Colonic mucosa (tissue), 4 donors: ENCODE data around the gene SCP2. TPM values are rescaled to one million over a fixed set of nuclear protein-coding genes. Genes with fewer than 3 reads are reported as not detected.

Experiments
- DNase-seq: peaks from one replicate; pipeline ENCODE4 v3.0.0-alpha.2; 2020
- H3K27ac ChIP-seq: fragments of 200-600 bp; one replicate; pipeline ENCODE4 v1.8.0; 2021
- H3K27me3 ChIP-seq: fragments of 200-600 bp; one replicate; pipeline ENCODE4 v1.8.0; 2021
- H3K36me3 ChIP-seq: fragments of 200-600 bp; one replicate; pipeline ENCODE4 v1.8.0; 2021
- H3K4me1 ChIP-seq: fragments of 200-600 bp; one replicate; pipeline ENCODE4 v1.8.0; 2021; ENCODE audit warnings: mild to moderate bottlenecking
- H3K4me3 ChIP-seq: fragments of 200-600 bp; one replicate; pipeline ENCODE4 v1.8.0; 2021
- H3K9ac ChIP-seq, 2 donors: one replicate each; pipeline ENCODE4 v1.7.0; 2013; ENCODE audit warnings: control low read depth in 2 of 2, low read depth in 2 of 2, low read length in 2 of 2
- H3K9me3 ChIP-seq: fragments of 200-600 bp; one replicate; pipeline ENCODE4 v1.8.0; 2021
- intact Hi-C: fragments of 100-400 bp; cut with DNase I; formaldehyde crosslinking; loops from one replicate; pipeline ENCODE4 v1.14.1; 2022
- total RNA-seq, 2 donors: library from RNA; stranded (reverse); fragmentation: NEBNext Ultra II Directional in 1 of 2; extraction: Animal tissue kit (Norgen Biotek cat#: 25700) in 1 of 2; gene quantifications; one replicate each; pipeline ENCODE4 v1.2.1, GENCODE V29; 2021
- TF ChIP-seq, protein P1 (sequence below): fragments of 200-600 bp; IDR thresholded peaks from one replicate; pipeline ENCODE4 v1.8.0; 2022; ENCODE audit warnings: antibody characterized with exemption, mild to moderate bottlenecking
- donor health status: healthy.
- donor health status: DM: no; HTN: no; CAD: no.
- donor health status: DM: no; HTN: no; CAD: no.

SCP2 gene
- total RNA-seq, 2 donors from 2014 or later: 178 to 325 TPM

DNA sequence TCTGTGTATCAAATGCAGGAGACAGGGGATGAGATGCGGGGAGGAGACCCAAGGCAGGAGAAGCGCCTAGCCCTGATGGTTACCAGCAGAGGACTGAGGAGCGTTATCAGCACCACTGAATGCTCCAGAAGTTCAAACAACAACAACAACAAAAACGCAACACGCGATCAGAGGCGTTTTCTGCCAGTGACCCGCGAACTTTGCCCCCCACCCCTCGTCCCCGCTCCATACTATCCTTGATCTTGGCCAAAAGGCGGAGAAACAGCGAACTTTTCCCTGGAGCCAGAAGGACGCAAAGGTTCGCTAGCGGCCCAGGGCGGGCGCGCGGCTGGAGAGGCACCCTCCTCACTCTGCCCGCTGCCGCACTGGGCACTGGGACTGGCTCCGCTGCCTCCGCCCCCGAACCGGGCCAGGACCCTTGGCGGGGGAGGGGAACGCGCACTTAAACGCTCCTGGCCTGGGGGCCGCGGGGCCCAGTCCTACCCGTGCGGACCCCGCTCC lies 6.2 kb upstream of the SCP2 start:
- peak; percentile 52 for DNase-seq
- peak overlapping the region; percentile 75 for H3K4me3 ChIP-seq
- peak overlapping the region; percentile 41 for H3K27ac ChIP-seq
- no peaks in the 10 kb centered on the region for H3K4me1 ChIP-seq
- intact Hi-C loops: loop anchor here (10.0 kb wide), 2 partner anchors 226 to 254 kb away; partner anchors contain the start of gene COA7
- H3K27me3 ChIP-seq: no peaks in the 10 kb centered on the region
- no peaks in the 10 kb centered on the region for H3K9me3 ChIP-seq
- H3K9ac ChIP-seq: peak overlapping the region; percentile 73 to 92
- TF ChIP-seq, protein P1, sequence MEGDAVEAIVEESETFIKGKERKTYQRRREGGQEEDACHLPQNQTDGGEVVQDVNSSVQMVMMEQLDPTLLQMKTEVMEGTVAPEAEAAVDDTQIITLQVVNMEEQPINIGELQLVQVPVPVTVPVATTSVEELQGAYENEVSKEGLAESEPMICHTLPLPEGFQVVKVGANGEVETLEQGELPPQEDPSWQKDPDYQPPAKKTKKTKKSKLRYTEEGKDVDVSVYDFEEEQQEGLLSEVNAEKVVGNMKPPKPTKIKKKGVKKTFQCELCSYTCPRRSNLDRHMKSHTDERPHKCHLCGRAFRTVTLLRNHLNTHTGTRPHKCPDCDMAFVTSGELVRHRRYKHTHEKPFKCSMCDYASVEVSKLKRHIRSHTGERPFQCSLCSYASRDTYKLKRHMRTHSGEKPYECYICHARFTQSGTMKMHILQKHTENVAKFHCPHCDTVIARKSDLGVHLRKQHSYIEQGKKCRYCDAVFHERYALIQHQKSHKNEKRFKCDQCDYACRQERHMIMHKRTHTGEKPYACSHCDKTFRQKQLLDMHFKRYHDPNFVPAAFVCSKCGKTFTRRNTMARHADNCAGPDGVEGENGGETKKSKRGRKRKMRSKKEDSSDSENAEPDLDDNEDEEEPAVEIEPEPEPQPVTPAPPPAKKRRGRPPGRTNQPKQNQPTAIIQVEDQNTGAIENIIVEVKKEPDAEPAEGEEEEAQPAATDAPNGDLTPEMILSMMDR: no peak
- H3K36me3 ChIP-seq: no peaks in the 10 kb centered on the region

DNA sequence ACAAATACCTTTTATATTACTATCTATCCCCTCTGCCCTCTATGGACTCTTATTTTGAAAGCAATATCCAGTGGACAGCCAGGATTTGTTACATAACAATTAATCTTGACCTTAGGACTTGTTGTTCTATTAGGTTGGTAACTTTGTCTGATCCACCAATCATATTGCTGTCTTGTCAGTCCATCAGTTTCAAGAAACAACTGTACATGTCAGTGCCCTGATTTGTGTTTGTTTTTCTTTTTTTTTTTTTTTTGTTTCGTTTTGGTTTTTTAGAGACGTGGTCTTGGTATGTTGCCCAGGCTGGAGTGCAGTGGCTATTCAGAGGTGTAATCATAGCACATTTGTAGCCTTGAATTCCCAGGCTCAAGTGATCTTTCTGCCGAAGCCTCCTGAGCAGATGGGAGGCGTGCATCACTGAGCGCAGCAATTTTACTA lies 1.5 kb upstream of the SCP2 start:
- Histone ChIP-seq H3K4me3 (no peak overlapping the region), H3K9ac (no peak overlapping the region), H3K27me3 (no peaks in the 10 kb centered on the region), H3K36me3 (no peaks in the 10 kb centered on the region), H3K4me1 (no peaks in the 10 kb centered on the region), H3K9me3 (no peaks in the 10 kb centered on the region), H3K27ac (no peak overlapping the region)
- no peak for DNase-seq
- intact Hi-C loops: loop anchor here (10.0 kb wide), 2 partner anchors 231 to 249 kb away; partner anchors contain the start of gene COA7
- TF ChIP-seq, protein P1: no peak

DNA sequence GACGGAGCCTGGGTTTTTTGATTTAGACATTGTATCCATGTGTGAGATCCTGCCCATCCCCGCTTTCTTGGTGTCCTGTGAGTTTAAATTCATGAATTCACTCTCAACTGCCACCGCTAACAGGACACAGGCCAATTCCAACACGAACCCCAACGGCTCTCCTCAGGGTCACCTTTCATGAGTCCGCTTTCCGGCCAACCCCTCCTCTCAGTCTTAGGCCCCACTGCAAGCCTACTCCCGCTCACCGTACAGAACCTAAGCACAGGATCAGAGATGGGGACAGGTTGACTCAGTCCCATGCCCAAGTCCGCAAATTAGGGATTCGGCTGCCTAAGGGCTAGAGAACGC lies 238 bp upstream of the SCP2 start:
- Histone ChIP-seq H3K4me3 (peak overlapping the region; percentile 62), H3K9me3 (no peaks in the 10 kb centered on the region), H3K36me3 (no peaks in the 10 kb centered on the region), H3K27ac (peak overlapping the region; percentile 38), H3K27me3 (no peaks in the 10 kb centered on the region), H3K9ac (peak overlapping the region; percentile 71 to 93), H3K4me1 (no peaks in the 10 kb centered on the region)
- intact Hi-C loops: loop anchor here (10.0 kb wide), 2 partner anchors 232 to 248 kb away; partner anchors contain the start of gene COA7
- TF ChIP-seq, protein P1: no peak
- no peak for DNase-seq

DNA sequence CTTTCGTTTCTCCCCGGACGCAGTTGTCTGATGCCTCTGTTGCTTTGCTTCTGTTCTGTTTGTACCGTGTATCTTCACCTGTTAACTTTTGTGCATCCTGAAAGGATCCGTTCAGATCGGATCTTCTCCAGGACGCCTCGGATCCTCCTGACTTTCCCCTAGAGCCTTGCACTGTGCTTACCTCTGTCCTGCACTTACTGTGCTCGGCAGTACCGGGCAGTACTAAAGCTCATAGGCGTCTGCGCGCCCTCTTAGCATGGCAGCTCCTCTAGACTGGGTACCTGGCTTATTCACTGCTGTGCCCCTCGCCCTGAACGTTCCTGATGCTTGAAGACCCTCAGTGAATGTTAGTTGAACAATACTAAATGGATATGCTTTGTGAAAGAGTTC lies 934 bp downstream of the SCP2 start:
- TF ChIP-seq, protein P1: no peak
- Histone ChIP-seq H3K36me3 (no peaks in the 10 kb centered on the region), H3K4me1 (no peaks in the 10 kb centered on the region), H3K27ac (no peak overlapping the region), H3K27me3 (no peaks in the 10 kb centered on the region), H3K9ac (peak overlapping the region; percentile 93), H3K9me3 (no peaks in the 10 kb centered on the region), H3K4me3 (peak overlapping the region; percentile 62)
- intact Hi-C loops: loop anchor here (10.0 kb wide), 2 partner anchors 233 to 247 kb away; partner anchors contain the start of gene COA7
- DNase-seq: no peak

DNA sequence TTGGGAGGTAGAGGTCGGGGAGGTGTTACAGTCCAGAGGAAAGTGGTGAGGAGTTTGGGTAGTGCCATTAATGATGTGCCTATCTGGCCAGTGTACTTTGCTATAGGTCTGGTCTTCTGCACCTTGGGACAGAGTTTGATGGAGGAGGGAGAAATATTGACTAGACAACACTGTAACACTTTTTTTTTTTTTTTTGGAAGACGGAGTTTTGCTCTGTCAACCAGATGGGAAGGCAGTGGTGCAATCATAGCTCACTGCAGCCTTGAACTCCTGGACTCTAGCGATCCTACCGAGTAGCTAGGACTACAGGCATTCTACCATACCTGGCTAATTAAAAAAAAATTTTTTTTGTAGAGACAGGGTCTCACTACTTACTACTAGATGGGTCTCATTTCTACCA lies 1.9 kb downstream of the SCP2 start:
- no peak overlapping the region for H3K27ac ChIP-seq
- no peaks in the 10 kb centered on the region for H3K27me3 ChIP-seq
- H3K4me3 ChIP-seq: no peak overlapping the region
- no peak for DNase-seq
- no peaks in the 10 kb centered on the region for H3K9me3 ChIP-seq
- H3K36me3 ChIP-seq: no peaks in the 10 kb centered on the region
- no peaks in the 10 kb centered on the region for H3K4me1 ChIP-seq
- TF ChIP-seq, protein P1: no peak
- intact Hi-C loops: loop anchor here (10.0 kb wide), 2 partner anchors 234 to 246 kb away; partner anchors contain the start of gene COA7
- no peak overlapping the region for H3K9ac ChIP-seq
